HEK293 (cell line): Measurements from ENCODE around the gene BCKDHA.

Experiments used
- CTCF ChIA-PET: fragments of 350-600 bp; formaldehyde crosslinking; extraction: SDS; loops from one replicate; lab custom pipeline; 2021; ENCODE audit warnings: antibody characterized with exemption; lab: Yijun Ruan, JAX
- POLR2A ChIA-PET: fragments of 300-600 bp; formaldehyde crosslinking; extraction: SDS; loops from one replicate; lab custom pipeline; 2020; ENCODE audit warnings: antibody characterized with exemption, inconsistent platforms; lab: Yijun Ruan, JAX
- H3K27ac ChIP-seq: fragments of 200-500 bp; sonication (Bioruptor generic); 2 replicates; pipeline ENCODE4 v1.5.1; 2014; ENCODE audit warnings: low read depth, low read length, control low read depth, inconsistent platforms; ENCODE audit errors: extremely low read depth
- H3K36me3 ChIP-seq, 2 experiments: fragments of 200-500 bp in 1 of 2; sonication (Bioruptor generic) in 1 of 2; 1 replicate in 1 of 2; 2 replicates in 1 of 2; pipeline ENCODE4 v1.5.1; 2014 to 2017; ENCODE audit warnings: inconsistent platforms in 2 of 2, low read length in 2 of 2; ENCODE audit not compliant: control insufficient read depth in 2 of 2, insufficient read depth in 1 of 2
- H3K4me1 ChIP-seq: fragments of 200-500 bp; sonication (Bioruptor generic); 2 replicates; pipeline ENCODE4 v1.5.1; 2014; ENCODE audit warnings: mild to moderate bottlenecking, low read length, inconsistent platforms; ENCODE audit not compliant: control insufficient read depth, insufficient read depth
- H3K4me3 ChIP-seq: 2 replicates; pipeline ENCODE4 v1.5.1; 2011; ENCODE audit warnings: low read depth, mild to moderate bottlenecking, control low read depth, low read length, moderate library complexity
- H3K9me3 ChIP-seq: fragments of 200-500 bp; sonication (Bioruptor generic); 2 replicates; pipeline ENCODE4 v1.5.1; 2014; ENCODE audit warnings: low read depth, low read length, inconsistent platforms; ENCODE audit not compliant: control insufficient read depth, insufficient read depth
- KLF10 ChIP-seq: fragments of 450-650 bp; IDR thresholded peaks from 2 replicates; pipeline ENCODE4 v1.5.1; 2018; ENCODE audit warnings: missing biosample characterization, mild to moderate bottlenecking, missing genetic modification characterization
- RBAK ChIP-seq: fragments of 450-650 bp; formaldehyde crosslinking; IDR thresholded peaks from 2 replicates; pipeline ENCODE4 v1.5.1; 2016; ENCODE audit warnings: missing biosample characterization, missing genetic modification characterization
- SALL2 ChIP-seq: fragments of 450-650 bp; formaldehyde crosslinking; IDR thresholded peaks from 2 replicates; pipeline ENCODE4 v1.5.0; 2017; ENCODE audit warnings: missing biosample characterization, mild to moderate bottlenecking, missing genetic modification characterization, borderline replicate concordance
- SP2 ChIP-seq: fragments of 450-650 bp; formaldehyde crosslinking; IDR thresholded peaks from 2 replicates; pipeline ENCODE4 v1.5.1; 2016; ENCODE audit warnings: missing biosample characterization, missing genetic modification characterization
- ZBTB48 ChIP-seq: fragments of 450-650 bp; formaldehyde crosslinking; IDR thresholded peaks from 2 replicates; pipeline ENCODE4 v1.5.1; 2016; ENCODE audit warnings: missing biosample characterization, missing genetic modification characterization
- ZFHX2 ChIP-seq: fragments of 450-650 bp; formaldehyde crosslinking; conservative IDR thresholded peaks from 2 replicates; pipeline ENCODE4 v1.5.1; 2016; ENCODE audit warnings: missing biosample characterization, missing genetic modification characterization
- ZFP37 ChIP-seq: fragments of 450-650 bp; formaldehyde crosslinking; IDR thresholded peaks from 2 replicates; pipeline ENCODE4 v1.5.1; 2016; ENCODE audit warnings: missing biosample characterization, missing genetic modification characterization
- ZNF112 ChIP-seq: fragments of 450-650 bp; formaldehyde crosslinking; IDR thresholded peaks from 2 replicates; pipeline ENCODE4 v1.5.0; 2017; ENCODE audit warnings: missing biosample characterization, missing genetic modification characterization
- ZNF140 ChIP-seq: fragments of 450-650 bp; formaldehyde crosslinking; IDR thresholded peaks from 2 replicates; pipeline ENCODE4 v1.5.1; 2016; ENCODE audit warnings: missing biosample characterization, missing genetic modification characterization
- ZNF169 ChIP-seq: fragments of 450-650 bp; formaldehyde crosslinking; IDR thresholded peaks from 2 replicates; pipeline ENCODE4 v1.5.1; 2016; ENCODE audit warnings: missing biosample characterization, missing genetic modification characterization
- ZNF221 ChIP-seq: fragments of 450-650 bp; formaldehyde crosslinking; IDR thresholded peaks from 2 replicates; pipeline ENCODE4 v1.5.1; 2017; ENCODE audit warnings: missing biosample characterization, missing genetic modification characterization, borderline replicate concordance
- ZNF280D ChIP-seq: fragments of 450-650 bp; formaldehyde crosslinking; IDR thresholded peaks from 2 replicates; pipeline ENCODE4 v1.5.1; 2016; ENCODE audit warnings: missing biosample characterization, missing genetic modification characterization
- ZNF292 ChIP-seq: fragments of 450-650 bp; formaldehyde crosslinking; IDR thresholded peaks from 2 replicates; pipeline ENCODE4 v1.5.1; 2016; ENCODE audit warnings: low read depth, missing biosample characterization, missing genetic modification characterization, borderline replicate concordance
- ZNF394 ChIP-seq: fragments of 450-650 bp; formaldehyde crosslinking; IDR thresholded peaks from 2 replicates; pipeline ENCODE4 v1.5.1; 2016; ENCODE audit warnings: missing biosample characterization, missing genetic modification characterization, mild to moderate bottlenecking, moderate library complexity, borderline replicate concordance
- ZNF404 ChIP-seq: fragments of 450-650 bp; formaldehyde crosslinking; IDR thresholded peaks from 2 replicates; pipeline ENCODE4 v1.5.1; 2017; ENCODE audit warnings: missing biosample characterization, missing genetic modification characterization
- ZNF416 ChIP-seq: fragments of 450-650 bp; formaldehyde crosslinking; IDR thresholded peaks from 2 replicates; pipeline ENCODE4 v1.5.1; 2016; ENCODE audit warnings: missing biosample characterization, missing genetic modification characterization
- ZNF48 ChIP-seq: fragments of 450-650 bp; formaldehyde crosslinking; IDR thresholded peaks from 2 replicates; pipeline ENCODE4 v1.5.1; 2016; ENCODE audit warnings: missing biosample characterization, missing genetic modification characterization
- ZNF610 ChIP-seq: fragments of 450-650 bp; formaldehyde crosslinking; IDR thresholded peaks from 2 replicates; pipeline ENCODE4 v1.5.1; 2016; ENCODE audit warnings: missing biosample characterization, missing genetic modification characterization, borderline replicate concordance
- ZNF654 ChIP-seq: fragments of 450-650 bp; formaldehyde crosslinking; IDR thresholded peaks from 2 replicates; pipeline ENCODE4 v1.5.1; 2016; ENCODE audit warnings: low read depth, missing biosample characterization, missing genetic modification characterization
- ZNF768 ChIP-seq: fragments of 450-650 bp; formaldehyde crosslinking; IDR thresholded peaks from 2 replicates; pipeline ENCODE4 v1.5.1; 2018; ENCODE audit warnings: missing biosample characterization, mild to moderate bottlenecking, missing genetic modification characterization
- ZNF791 ChIP-seq: fragments of 450-650 bp; formaldehyde crosslinking; IDR thresholded peaks from 2 replicates; pipeline ENCODE4 v1.5.1; 2016; ENCODE audit warnings: missing biosample characterization, missing genetic modification characterization
- ZSCAN30 ChIP-seq: fragments of 450-650 bp; IDR thresholded peaks from 2 replicates; pipeline ENCODE4 v1.5.1; 2018; ENCODE audit warnings: missing biosample characterization, mild to moderate bottlenecking, missing genetic modification characterization, moderate library complexity

Gene BCKDHA

GRCh38 chr19:41395355-41395754 lies 2.3 kb upstream of the BCKDHA start:
- Histone ChIP-seq H3K4me3 (no peak overlapping the region), H3K36me3 (peaks cover 17% of the 10 kb centered on the region in 2 experiments), H3K27ac (no peak overlapping the region), H3K4me1 (peaks cover 11% of the 10 kb centered on the region; the same call in 1 of the 2 replicates), H3K9me3 (no peaks in the 10 kb centered on the region)
- no peak for TF ChIP-seq ZNF112 (tag by site-specific recombination)
- TF ChIP-seq ZNF280D, result no peak
- TF ChIP-seq ZNF610 (tag by site-specific recombination), result no peak
- no peak for TF ChIP-seq ZSCAN30 (tag by site-specific recombination)
- no peak for TF ChIP-seq ZFP37
- TF ChIP-seq SP2, result no peak
- TF ChIP-seq ZNF48 (tag by site-specific recombination), result no peak
- no peak for TF ChIP-seq ZNF221 (tag by site-specific recombination)
- no peak for TF ChIP-seq ZNF654 (tag by site-specific recombination)
- no peak for TF ChIP-seq ZNF169 (tag by site-specific recombination)
- no peak for TF ChIP-seq ZNF140
- no peak for TF ChIP-seq KLF10 (tag by site-specific recombination)
- no peak for TF ChIP-seq ZBTB48 (tag by site-specific recombination)
- no peak for TF ChIP-seq ZFHX2 (tag by site-specific recombination)
- no peak for TF ChIP-seq ZNF404 (tag by site-specific recombination)
- no peak for TF ChIP-seq SALL2 (tag by site-specific recombination)
- no peak for TF ChIP-seq ZNF292 (tag by site-specific recombination)
- no peak for TF ChIP-seq ZNF416 (tag by site-specific recombination)
- TF ChIP-seq ZNF394, result no peak
- no peak for TF ChIP-seq ZNF768 (tag by site-specific recombination)
- ChIA-PET CTCF (interaction anchor here (0.7 to 1.0 kb wide), 2 partner anchors 15 to 1042 kb away, joined by 3 read pairs; no protein-coding TSS in a partner anchor), POLR2A (interaction anchor here (0.7 to 0.9 kb wide), 2 partner anchors 45 to 53 kb away, joined by 3 read pairs; partner anchors contain the start of gene DMAC2)

GRCh38 chr19:41398050-41398418 lies 416 bp downstream of the BCKDHA start:
- Histone ChIP-seq H3K36me3 (peaks cover 0 to 9% of the 10 kb centered on the region in 2 experiments; a peak in 1 of 3 replicates), H3K9me3 (no peaks in the 10 kb centered on the region), H3K4me3 (peak overlapping the region; percentile 79), H3K27ac (peak overlapping the region; percentile 91), H3K4me1 (peaks cover 11% of the 10 kb centered on the region; the same call in 1 of the 2 replicates)
- ChIA-PET CTCF (interaction anchor here (1.1 to 1.6 kb wide), 2 partner anchors 11 to 244 kb away, joined by 5 to 9 read pairs; no protein-coding TSS in a partner anchor), POLR2A (interaction anchor here (1.6 to 1.9 kb wide), 2 partner anchors 34 to 41 kb away, joined by 8 read pairs; partner anchors contain the start of genes B9D2 and DMAC2)
- TF ChIP-seq RBAK (tag by site-specific recombination) (0 out of 2 replicates have a peak, but pooled peaks have one; percentile 7), ZNF791 (tag by site-specific recombination) (no peak)
